GM19452 (cell line): Measurements from ENCODE around the gene SLC35F4.
"Not testable (repeated sequence)": the region's sequence is repeated elsewhere in the genome, so short reads cannot be mapped to it uniquely, and the experiment has no call there.

ENCODE experiments used
- ATAC-seq: cut with Tn5 transposase; IDR thresholded peaks from one replicate; pipeline ENCODE4 v1.9.1; 2021; ENCODE audit not compliant: unreplicated experiment

Gene SLC35F4

GRCh38 chr14:57732463-57733285 is 133.2 kb downstream of the SLC35F4 start:
- ATAC-seq = no peak

- ATAC-seq = no peak
Observed at GRCh38 chr14:57729208-57730187, 136.4 kb downstream of the SLC35F4 start.

DNA sequence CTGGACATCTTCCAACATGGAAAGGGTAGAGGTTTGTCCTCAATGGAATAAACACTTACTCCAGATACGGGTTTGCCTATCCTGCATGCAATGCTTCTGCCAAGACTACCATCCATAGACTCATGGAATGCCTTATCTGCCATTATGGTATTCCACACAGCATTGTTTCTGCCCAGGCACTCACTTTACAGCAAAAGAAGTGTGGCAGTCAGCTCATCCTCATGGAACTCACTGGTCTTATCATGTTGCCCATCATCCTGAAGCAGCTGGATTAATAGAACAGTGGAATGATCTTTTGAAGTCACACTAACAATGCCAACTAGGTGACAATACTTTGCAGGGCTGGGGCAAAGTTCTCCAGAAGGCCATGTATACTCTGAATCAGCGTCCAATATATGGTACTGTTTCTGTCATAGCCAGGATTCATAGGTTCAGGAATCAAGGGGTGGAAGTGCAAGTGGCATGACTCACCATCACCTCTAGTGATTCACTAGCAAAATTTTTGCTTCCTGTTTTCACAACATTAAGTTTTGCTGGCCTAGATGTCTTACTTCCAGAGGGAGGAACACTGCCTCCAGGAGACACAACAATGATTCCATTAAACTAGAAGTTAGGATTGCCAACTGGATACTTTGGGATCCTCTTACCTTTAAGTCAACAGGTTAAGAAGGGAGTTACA is 140.4 kb downstream of the SLC35F4 start:
- ATAC-seq = no peak

GRCh38 chr14:57722141-57722540 is 143.8 kb downstream of the SLC35F4 start:
- ATAC-seq = not testable (repeated sequence)

GRCh38 chr14:57714487-57714931 is 151.4 kb downstream of the SLC35F4 start:
- ATAC-seq = no peak

DNA sequence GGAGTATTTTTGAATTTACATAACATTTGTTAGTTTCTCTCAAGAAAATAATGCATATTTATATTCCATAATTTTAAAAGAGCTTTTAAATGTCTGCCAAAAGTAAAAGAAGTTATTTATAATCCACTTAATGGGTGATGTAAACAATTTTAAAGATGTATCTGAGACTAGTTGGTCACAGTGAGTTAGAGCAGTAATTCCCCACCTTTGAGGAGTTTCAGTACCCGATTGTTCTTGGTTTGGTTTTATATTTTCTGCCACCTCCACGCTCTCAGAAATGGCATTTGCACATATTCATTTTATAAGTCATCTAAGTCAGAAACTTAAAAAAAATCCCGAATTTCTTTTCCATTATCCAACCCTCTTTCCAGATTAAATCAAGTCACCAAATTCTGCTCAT is 153.2 kb downstream of the SLC35F4 start:
- no peak for ATAC-seq

DNA sequence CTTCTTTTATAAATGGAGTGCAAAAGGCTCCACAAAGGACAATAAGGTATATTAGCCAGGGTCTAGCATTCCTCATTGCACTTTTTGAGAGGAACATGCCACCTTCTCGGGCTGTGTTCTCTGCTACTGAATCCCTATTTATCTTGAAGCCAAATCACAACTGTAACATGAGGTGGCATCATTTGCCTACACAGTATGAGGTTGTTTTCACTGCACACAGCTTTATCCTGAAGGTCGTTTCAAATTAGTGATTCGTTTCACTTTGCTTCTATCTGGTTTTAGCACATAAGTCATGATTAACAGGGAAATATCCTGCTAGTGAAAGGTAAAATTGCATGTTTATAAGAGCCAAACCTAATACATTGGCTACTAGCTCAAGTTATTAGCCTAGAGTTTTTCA is 153.8 kb downstream of the SLC35F4 start:
- ATAC-seq = no peak

- ATAC-seq = no peak
Observed at GRCh38 chr14:57709909-57710308, 156.0 kb downstream of the SLC35F4 start.

- not testable (repeated sequence) for ATAC-seq
Observed at GRCh38 chr14:57709086-57709485, 156.8 kb downstream of the SLC35F4 start.

GRCh38 chr14:57707219-57707618 is 158.7 kb downstream of the SLC35F4 start:
- ATAC-seq = no peak

GRCh38 chr14:57704763-57705162 is 161.1 kb downstream of the SLC35F4 start:
- ATAC-seq = no peak

DNA sequence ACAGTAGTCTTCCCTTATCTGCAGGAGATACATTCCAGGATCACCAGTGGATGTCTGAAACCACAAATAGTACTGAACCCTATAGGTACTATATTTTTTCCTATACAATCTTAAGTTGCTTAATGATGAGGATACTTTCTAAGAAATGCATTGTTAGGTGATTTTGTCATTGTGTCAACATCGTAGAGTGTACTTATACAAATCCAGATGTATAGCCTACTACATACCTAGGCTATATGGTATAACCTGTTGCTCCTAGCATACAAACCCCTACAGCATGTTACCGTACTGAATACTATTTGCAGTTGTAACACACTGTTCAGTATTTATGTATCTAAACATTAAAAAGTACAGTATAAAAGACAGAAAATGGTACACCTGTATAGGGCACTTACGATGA is 165.9 kb downstream of the SLC35F4 start:
- ATAC-seq = no peak

DNA sequence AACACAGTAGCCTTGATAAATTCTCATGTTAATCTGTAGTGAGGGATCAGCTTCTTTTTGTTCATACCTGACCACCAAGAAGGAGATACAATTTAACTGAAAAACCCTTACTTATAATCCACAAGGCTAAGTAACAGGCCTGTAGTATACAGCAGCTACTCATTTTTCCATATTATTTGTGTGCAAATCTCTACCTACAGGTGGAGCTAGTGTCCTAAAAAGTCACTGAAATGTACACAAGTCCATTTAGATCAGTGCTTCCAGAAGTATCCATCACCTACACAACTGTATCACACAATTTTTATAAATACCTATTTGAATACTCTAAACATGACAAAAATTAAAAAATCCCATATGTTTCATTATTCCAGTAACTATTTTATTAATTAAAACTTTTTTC is 173.2 kb downstream of the SLC35F4 start:
- ATAC-seq = no peak

DNA sequence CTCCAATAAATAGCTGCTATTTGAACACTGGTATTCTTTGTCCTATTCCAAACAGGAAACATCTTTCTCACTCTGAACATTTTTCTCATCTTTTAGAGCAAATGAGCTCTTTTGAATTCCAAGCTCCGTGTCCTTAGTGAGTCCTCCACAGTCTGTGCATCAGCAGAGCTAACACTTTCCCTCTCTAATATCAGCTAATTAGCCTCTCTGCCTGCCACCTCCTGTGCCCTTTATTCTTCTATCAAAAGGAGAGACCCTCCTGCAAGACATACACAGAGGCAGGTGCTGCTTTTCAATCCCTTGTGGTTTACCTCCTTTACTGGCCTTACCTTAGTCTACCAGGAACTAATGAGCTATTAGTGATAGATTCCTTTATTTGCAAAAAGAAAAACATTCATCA is 178.5 kb downstream of the SLC35F4 start:
- ATAC-seq = no peak

- ATAC-seq = no peak
Observed at GRCh38 chr14:57686304-57686703, 179.6 kb downstream of the SLC35F4 start.

DNA sequence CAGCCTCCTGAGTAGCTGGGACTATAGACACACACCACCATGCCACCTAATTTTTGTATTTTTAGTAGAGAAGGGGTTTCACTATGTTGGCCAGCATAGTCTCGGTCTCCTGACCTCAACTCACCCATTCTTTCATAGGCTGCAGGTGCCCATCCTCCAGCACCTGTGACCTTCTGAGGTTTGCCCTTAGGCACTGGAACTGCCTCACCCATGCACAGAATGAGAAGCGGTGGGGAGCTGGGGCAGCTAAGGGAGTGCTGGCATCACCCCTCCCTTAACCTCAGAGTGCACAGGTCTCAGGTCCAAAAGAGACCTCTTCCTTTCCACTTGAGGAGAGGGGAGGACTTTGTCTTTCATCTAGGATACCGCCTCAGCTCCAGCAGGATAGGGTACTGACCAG is 194.9 kb downstream of the SLC35F4 start:
- ATAC-seq = no peak

DNA sequence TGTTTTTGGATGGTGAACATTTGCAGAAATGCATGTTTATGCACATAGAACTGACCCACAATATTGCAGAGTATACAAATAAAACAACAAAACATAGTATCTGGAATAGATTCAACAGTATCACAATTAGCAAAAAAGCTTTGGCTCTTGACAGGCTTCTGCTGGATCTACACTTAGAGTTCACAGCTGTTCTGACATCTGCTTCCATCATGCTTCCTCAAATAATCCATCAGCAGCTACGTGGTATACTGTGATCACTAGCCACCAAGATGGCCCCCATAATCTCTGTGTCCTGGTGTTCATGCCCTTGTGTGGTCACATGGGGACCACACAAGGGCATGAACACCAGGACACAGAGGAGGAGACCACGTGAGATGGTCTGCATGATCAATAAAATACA is 205.7 kb downstream of the SLC35F4 start:
- ATAC-seq = no peak

- ATAC-seq = no peak
Observed at GRCh38 chr14:57659052-57659451, 206.8 kb downstream of the SLC35F4 start.

DNA sequence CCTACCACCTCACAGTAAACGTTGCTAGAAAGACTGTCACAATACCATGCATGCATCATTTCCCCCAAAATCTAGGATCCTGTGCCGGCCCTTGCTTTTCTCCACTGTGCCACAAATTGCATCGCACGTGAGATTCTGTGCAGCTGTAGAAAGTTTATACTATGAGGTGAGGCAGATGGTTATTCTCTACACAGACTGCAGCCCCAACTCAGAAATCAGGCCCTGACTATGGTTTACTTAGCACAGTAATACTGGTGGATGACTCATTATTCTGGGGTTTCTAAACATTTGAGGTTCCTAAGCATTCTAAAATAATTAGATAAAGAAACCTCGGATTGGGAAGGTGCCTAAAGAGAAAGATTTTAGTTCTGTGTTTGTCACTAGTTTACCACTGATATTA is 208.4 kb downstream of the SLC35F4 start:
- ATAC-seq = no peak

DNA sequence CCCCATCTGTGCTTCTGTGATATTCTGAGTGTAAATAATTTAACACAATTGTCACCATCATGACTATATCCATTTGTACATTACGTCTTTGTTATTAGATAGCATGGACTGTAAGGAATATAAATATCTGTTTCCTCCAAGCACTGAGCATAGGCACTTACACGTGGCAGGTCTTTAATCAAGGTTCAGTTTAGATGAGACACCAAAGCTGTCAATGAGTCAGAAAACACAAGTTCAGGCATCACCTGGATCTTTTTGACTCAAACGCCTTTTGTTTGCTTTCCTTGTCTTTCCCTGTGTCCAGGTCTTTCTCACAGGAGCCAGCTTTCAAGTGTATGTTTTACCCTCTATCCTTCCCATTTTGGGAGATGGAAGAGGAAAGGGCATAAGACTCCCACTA is 209.0 kb downstream of the SLC35F4 start:
- no peak for ATAC-seq

DNA sequence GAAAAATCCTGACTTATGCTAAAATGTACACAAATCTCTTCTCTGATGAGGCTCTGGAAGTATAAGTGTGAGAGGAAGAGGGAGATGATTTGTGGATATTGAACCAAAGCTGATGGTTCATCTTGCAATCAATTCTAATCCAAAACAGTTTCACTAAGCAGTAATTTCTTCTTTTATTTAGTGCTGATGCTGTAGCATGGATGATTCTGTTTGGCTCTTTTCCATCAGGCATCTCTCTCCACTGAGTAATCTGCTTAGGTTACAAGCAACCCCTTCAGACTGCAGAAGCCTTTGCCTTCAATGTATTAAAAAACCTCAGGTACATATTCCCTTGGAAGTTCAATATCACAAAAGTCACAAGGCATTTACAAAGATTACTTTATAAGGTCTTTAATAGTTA is 213.1 kb downstream of the SLC35F4 start:
- no peak for ATAC-seq
